NCI-H748 treated with DMSO at 0.1 percent for 48 hours (cell line): ENCODE results near the gene CLEC4M.
"Not testable (repeated sequence)": the region's sequence is repeated elsewhere in the genome, so short reads cannot be mapped to it uniquely, and the experiment has no call there.

ENCODE experiments used
- DNase-seq: peaks from one replicate; lab custom pipeline; 2025; lab: John Stamatoyannopoulos, UW

The CLEC4M gene

GRCh38 chr19:7811989-7812388, 48.9 kb downstream of the CLEC4M start:
- DNase-seq: no peak

GRCh38 chr19:7815325-7815724, 52.3 kb downstream of the CLEC4M start:
- no peak for DNase-seq

- DNase-seq: not testable (repeated sequence)
These were observed 53.0 kb downstream of the CLEC4M start for GRCh38 chr19:7816040-7816439.

- DNase-seq: no peak
These were observed 54.8 kb downstream of the CLEC4M start for GRCh38 chr19:7817801-7818200.

GRCh38 chr19:7818806-7819205, 55.8 kb downstream of the CLEC4M start:
- DNase-seq: no peak
